Measurements from ENCODE around the gene DAND5. TPM values are rescaled to one million over a fixed set of nuclear protein-coding genes. Genes with fewer than 3 reads are reported as not detected.
A peak's percentile ranks its signal among the peaks of the same experiment; 100 is the strongest.

The DAND5 gene
- total RNA-seq, 1 donor from 2014 or later: 0.07 TPM

- Histone ChIP-seq H3K36me3 (peaks cover 10% of the 10 kb centered on the region), H3K9me3 (ENCODE audit: low read depth) (no peaks in the 10 kb centered on the region), H4K20me1 (ENCODE audit: low read depth) (peaks cover 22% of the 10 kb centered on the region), H3K4me2 (peak overlapping the region; percentile 86), H3K4me3 (peak overlapping the region; percentile 97), H3K27me3 (no peaks in the 10 kb centered on the region), H3K9ac (no peak overlapping the region), H3K4me1 (peaks cover 20% of the 10 kb centered on the region), H3K27ac (no peak overlapping the region), H3F3A (ENCODE audit: low read depth) (peaks cover 80% of the 10 kb centered on the region), H2AFZ (replicated peaks) (no peak overlapping the region), H3K79me2 (ENCODE audit: low read depth) (peaks cover 37% of the 10 kb centered on the region)
- Mint-ChIP-seq H3K9me3 (no peaks in the 10 kb centered on the region), H3K4me1 (peaks cover 39% of the 10 kb centered on the region), H3K4me3 (peak overlapping the region; percentile 100), H3K27ac (no peak overlapping the region), H3K36me3 (peaks cover 38% of the 10 kb centered on the region), H3K27me3 (ENCODE audit: insufficient read depth, low read depth) (peaks cover 19% of the 10 kb centered on the region)
- TF ChIP-seq CTCF (IDR thresholded peaks at IDR 0.05): no peak
- TF ChIP-seq EZH2 (IDR thresholded peaks at IDR 0.05): no peak
- TF ChIP-seq EZH2phosphoT487 (IDR thresholded peaks at IDR 0.05): no peak
- no peak for DNase-seq (ENCODE audit: low spot score)
Observed at GRCh38 chr19:12939975-12940423, 29.4 kb upstream of the DAND5 start.

GRCh38 chr19:12940897-12941296 is 28.5 kb upstream of the DAND5 start:
- Histone ChIP-seq H3K4me3 (no peak overlapping the region), H3K9me3 (ENCODE audit: low read depth) (no peaks in the 10 kb centered on the region), H3K27me3 (no peaks in the 10 kb centered on the region), H3K4me2 (peak overlapping the region; percentile 86), H3K27ac (no peak overlapping the region), H2AFZ (replicated peaks) (no peak overlapping the region), H4K20me1 (ENCODE audit: low read depth) (peaks cover 22% of the 10 kb centered on the region), H3K79me2 (ENCODE audit: low read depth) (peaks cover 37% of the 10 kb centered on the region), H3K4me1 (peaks cover 20% of the 10 kb centered on the region), H3K9ac (no peak overlapping the region), H3F3A (ENCODE audit: low read depth) (peaks cover 87% of the 10 kb centered on the region), H3K36me3 (peaks cover 10% of the 10 kb centered on the region)
- Mint-ChIP-seq H3K36me3 (peaks cover 41% of the 10 kb centered on the region), H3K4me3 (peak overlapping the region; percentile 78), H3K4me1 (peaks cover 43% of the 10 kb centered on the region), H3K27ac (no peak overlapping the region), H3K27me3 (ENCODE audit: insufficient read depth, low read depth) (peaks cover 23% of the 10 kb centered on the region), H3K9me3 (no peaks in the 10 kb centered on the region)
- no peak for DNase-seq (ENCODE audit: low spot score)
- TF ChIP-seq EZH2phosphoT487 (IDR thresholded peaks at IDR 0.05) (no peak), EZH2 (IDR thresholded peaks at IDR 0.05) (no peak), CTCF (IDR thresholded peaks at IDR 0.05) (no peak)

GRCh38 chr19:12943437-12944044 is 25.8 kb upstream of the DAND5 start:
- peaks cover 57% of the 10 kb centered on the region for H3K79me2 ChIP-seq (ENCODE audit: low read depth)
- H4K20me1 ChIP-seq (ENCODE audit: low read depth): peaks cover 37% of the 10 kb centered on the region
- H2AFZ ChIP-seq (replicated peaks): no peak overlapping the region
- peaks cover 79% of the 10 kb centered on the region for H3F3A ChIP-seq (ENCODE audit: low read depth)
- no peak overlapping the region for H3K27ac Mint-ChIP-seq
- peaks cover 15% of the 10 kb centered on the region for H3K4me1 ChIP-seq
- H3K9me3 ChIP-seq (ENCODE audit: low read depth): no peaks in the 10 kb centered on the region
- peaks cover 10% of the 10 kb centered on the region for H3K36me3 ChIP-seq
- H3K4me3 Mint-ChIP-seq: peak overlapping the region; percentile 74
- peaks cover 23% of the 10 kb centered on the region for H3K27me3 Mint-ChIP-seq (ENCODE audit: insufficient read depth, low read depth)
- no peak overlapping the region for H3K9ac ChIP-seq
- peaks cover 49% of the 10 kb centered on the region for H3K36me3 Mint-ChIP-seq
- TF ChIP-seq EZH2phosphoT487 (IDR thresholded peaks at IDR 0.05): no peak
- no peak for TF ChIP-seq EZH2 (IDR thresholded peaks at IDR 0.05)
- TF ChIP-seq CTCF (IDR thresholded peaks at IDR 0.05): no peak
- peaks cover 40% of the 10 kb centered on the region for H3K4me1 Mint-ChIP-seq
- DNase-seq (ENCODE audit: low spot score): no peak
- H3K27ac ChIP-seq: no peak overlapping the region
- no peak overlapping the region for H3K4me3 ChIP-seq
- H3K4me2 ChIP-seq: no peak overlapping the region
- H3K9me3 Mint-ChIP-seq: no peaks in the 10 kb centered on the region
- H3K27me3 ChIP-seq: no peaks in the 10 kb centered on the region
